H1 (cell line): ENCODE data around the gene SPOCK1. TPM values are rescaled to one million over a fixed set of nuclear protein-coding genes. Genes with fewer than 3 reads are reported as not detected.

Experiments
- CTCF ChIA-PET: fragments of 300-600 bp; sonication (Branson Sonifier 250); formaldehyde crosslinking; loops from one replicate; lab custom pipeline; 2021; ENCODE audit not compliant: partially characterized antibody; lab: Charles Lee
- POLR2A ChIA-PET: fragments of 300-600 bp; sonication (Branson Sonifier 250); formaldehyde crosslinking; loops from one replicate; lab custom pipeline; 2021; ENCODE audit warnings: inconsistent platforms; ENCODE audit not compliant: partially characterized antibody; lab: Charles Lee
- DNase-seq, 2 experiments: peaks; one replicate each; pipeline versions ENCODE4 v3.0.0 to v3.0.0-alpha.2; 2010 to 2022; ENCODE audit warnings: low spot score in 2 of 2, low read depth in 1 of 2, mixed read lengths in 1 of 2
- FAIRE-seq: peaks from 2 replicates; lab custom pipeline; 2011; peaks lifted over from hg19 to GRCh38; lab: Jason Lieb, UNC
- H2AFZ ChIP-seq: 2 replicates; pipeline ENCODE4 v1.8.1; 2012; ENCODE audit warnings: low read length, inconsistent platforms
- H2AK5ac ChIP-seq: 2 replicates; pipeline ENCODE4 v1.6.1; 2013; ENCODE audit warnings: low read depth, low read length
- H2BK120ac ChIP-seq: replicated peaks from 2 replicates; pipeline ENCODE3; 2013; ENCODE audit warnings: low read depth, low read length, inconsistent platforms
- H2BK12ac ChIP-seq: 2 replicates; pipeline ENCODE4 v1.6.1; 2013; ENCODE audit warnings: low read depth, low read length
- H2BK15ac ChIP-seq: 2 replicates; pipeline ENCODE4 v1.6.1; 2013; ENCODE audit warnings: low read length
- H2BK20ac ChIP-seq: 2 replicates; pipeline ENCODE4 v1.6.1; 2013; ENCODE audit warnings: low read length
- H2BK5ac ChIP-seq: 2 replicates; pipeline ENCODE4 v1.6.1; 2013; ENCODE audit warnings: low read depth, low read length
- H3K14ac ChIP-seq: 2 replicates; pipeline ENCODE4 v1.6.1; 2013; ENCODE audit warnings: inconsistent platforms; ENCODE audit not compliant: insufficient read length
- H3K18ac ChIP-seq: 2 replicates; pipeline ENCODE4 v1.6.1; 2013; ENCODE audit warnings: low read length; ENCODE audit errors: extremely low read depth
- H3K23ac ChIP-seq: 2 replicates; pipeline ENCODE4 v1.6.1; 2013; ENCODE audit warnings: inconsistent platforms; ENCODE audit not compliant: insufficient read length
- H3K23me2 ChIP-seq: 2 replicates; pipeline ENCODE4 v1.6.1; 2013; ENCODE audit warnings: low read depth, low read length
- H3K27ac ChIP-seq: 2 replicates; pipeline ENCODE4 v1.6.1; 2011; ENCODE audit warnings: low read depth, low read length, inconsistent platforms
- H3K27me3 ChIP-seq, 4 experiments: replicated peaks in 1 of 4; 1 replicate in 1 of 4; 2 replicates in 3 of 4; pipeline versions ENCODE4 v1.6.1 to v1.8.1; 2011 to 2013; ENCODE audit warnings: low read length in 3 of 4, mild to moderate bottlenecking in 3 of 4, inconsistent platforms in 2 of 4, mixed read lengths in 2 of 4, moderate library complexity in 1 of 4; ENCODE audit not compliant: control insufficient read depth in 3 of 4, insufficient read depth in 3 of 4; ENCODE audit errors: extremely low read depth in 1 of 4
- H3K36me3 ChIP-seq, 4 experiments: 2 replicates each; pipeline versions ENCODE4 v1.6.1 to v1.8.1; 2011 to 2013; ENCODE audit warnings: mild to moderate bottlenecking in 4 of 4, low read length in 3 of 4, moderate library complexity in 2 of 4, control low read depth in 1 of 4, inconsistent platforms in 1 of 4; ENCODE audit not compliant: insufficient read depth in 4 of 4, control insufficient read depth in 2 of 4
- H3K4ac ChIP-seq: replicated peaks from 2 replicates; pipeline ENCODE3; 2013; ENCODE audit warnings: low read length, low read depth, mixed read lengths, inconsistent platforms; ENCODE audit not compliant: insufficient read length
- H3K4me1 ChIP-seq, 4 experiments: replicated peaks in 1 of 4; 1 replicate in 1 of 4; 2 replicates in 3 of 4; pipeline versions ENCODE4 v1.6.1 to v1.8.1; 2011 to 2013; ENCODE audit warnings: low read length in 3 of 4, inconsistent platforms in 2 of 4, mixed read lengths in 1 of 4; ENCODE audit not compliant: insufficient read depth in 4 of 4, control insufficient read depth in 3 of 4
- H3K4me2 ChIP-seq, 2 experiments: 2 replicates each; pipeline versions ENCODE4 v1.6.1 to v1.8.1; 2011 to 2013; ENCODE audit warnings: low read depth in 2 of 2, low read length in 2 of 2, control low read depth in 1 of 2, inconsistent platforms in 1 of 2, mild to moderate bottlenecking in 1 of 2; ENCODE audit not compliant: insufficient read depth in 1 of 2
- H3K4me3 ChIP-seq, 4 experiments: fragments of 200-600, 300-600 bp in 1 of 4; sonication (generic), shearing (Covaris generic), sonication (Bioruptor Twin) in 1 of 4; 2 replicates each; pipeline versions ENCODE4 v1.5.1 to v1.8.1; 2011 to 2016; ENCODE audit warnings: low read length in 4 of 4, low read depth in 3 of 4, control low read depth in 2 of 4, inconsistent platforms in 2 of 4, mild to moderate bottlenecking in 2 of 4, mixed read lengths in 1 of 4, moderate library complexity in 1 of 4; ENCODE audit not compliant: insufficient read depth in 2 of 4; ENCODE audit errors: extremely low read depth in 1 of 4
- H3K56ac ChIP-seq: replicated peaks from 2 replicates; pipeline ENCODE3; 2013; ENCODE audit warnings: low read depth, mild to moderate bottlenecking, mixed read lengths, low read length, inconsistent platforms; ENCODE audit not compliant: insufficient read length
- H3K79me1 ChIP-seq: 2 replicates; pipeline ENCODE4 v1.6.1; 2013; ENCODE audit warnings: low read depth, low read length, control low read depth
- H3K79me2 ChIP-seq, 2 experiments: 2 replicates each; pipeline versions ENCODE4 v1.6.1 to v1.8.1; 2012 to 2013; ENCODE audit warnings: low read length in 2 of 2, mild to moderate bottlenecking in 2 of 2, inconsistent platforms in 1 of 2; ENCODE audit not compliant: insufficient read depth in 2 of 2, control insufficient read depth in 1 of 2
- H3K9ac ChIP-seq, 4 experiments: replicated peaks in 1 of 4; 1 replicate in 1 of 4; 2 replicates in 3 of 4; pipeline versions ENCODE4 v1.6.1 to v1.8.1; 2011 to 2013; ENCODE audit warnings: low read depth in 3 of 4, low read length in 3 of 4, control low read depth in 2 of 4, mild to moderate bottlenecking in 2 of 4, moderate library complexity in 2 of 4, inconsistent platforms in 1 of 4; ENCODE audit errors: extremely low read depth in 1 of 4
- H3K9me3 ChIP-seq, 2 experiments: 2 replicates each; pipeline versions ENCODE4 v1.6.1 to v1.8.1; 2012 to 2013; ENCODE audit warnings: mild to moderate bottlenecking in 2 of 2, moderate library complexity in 2 of 2, control low read depth in 1 of 2, inconsistent platforms in 1 of 2, low read depth in 1 of 2, low read length in 1 of 2, mixed read lengths in 1 of 2; ENCODE audit not compliant: insufficient read depth in 2 of 2
- H4K20me1 ChIP-seq, 2 experiments: replicated peaks in 1 of 2; 2 replicates each; pipeline versions ENCODE3 to v1.8.1; 2011 to 2013; ENCODE audit warnings: inconsistent platforms in 2 of 2, low read length in 2 of 2, mild to moderate bottlenecking in 1 of 2; ENCODE audit not compliant: insufficient read depth in 2 of 2, control insufficient read depth in 1 of 2
- H4K5ac ChIP-seq: 2 replicates; pipeline ENCODE4 v1.6.1; 2013; ENCODE audit warnings: low read length, low read depth, mixed read lengths, inconsistent platforms; ENCODE audit not compliant: insufficient read length
- H4K8ac ChIP-seq: 2 replicates; pipeline ENCODE4 v1.8.0; 2013; ENCODE audit warnings: mild to moderate bottlenecking, moderate library complexity, low read length, inconsistent platforms; ENCODE audit not compliant: insufficient read depth; ENCODE audit errors: extremely low read depth
- H4K91ac ChIP-seq: replicated peaks from 2 replicates; pipeline ENCODE3; 2013; ENCODE audit warnings: low read length, mixed read lengths, inconsistent platforms; ENCODE audit not compliant: insufficient read length
- CHD2 ChIP-seq: IDR thresholded peaks from 2 replicates; pipeline ENCODE4 v1.6.1; 2012; ENCODE audit warnings: low read length, improper control_type of control experiment
- CTCF ChIP-seq, 3 experiments: IDR thresholded peaks; 1 replicate in 2 of 3; 2 replicates in 1 of 3; pipeline versions ENCODE4 v1.5.1 to v1.6.1; 2011; ENCODE audit warnings: low read length in 3 of 3, mild to moderate bottlenecking in 3 of 3, inconsistent platforms in 2 of 3, low read depth in 1 of 3, moderate library complexity in 1 of 3; ENCODE audit not compliant: insufficient read depth in 1 of 3; ENCODE audit errors: control extremely low read depth in 1 of 3
- FOSL1 ChIP-seq: IDR thresholded peaks from 2 replicates; pipeline ENCODE4 v1.6.1; 2011; ENCODE audit warnings: mild to moderate bottlenecking, low read depth, low read length, moderate library complexity; ENCODE audit not compliant: insufficient read depth
- PHF8 ChIP-seq: fragments of 200-600 bp; sonication (generic); conservative IDR thresholded peaks from 2 replicates; pipeline ENCODE4 v1.7.1; 2012; ENCODE audit warnings: low read depth, mild to moderate bottlenecking, inconsistent platforms, low read length, moderate library complexity
- TAF1 ChIP-seq: IDR thresholded peaks from 2 replicates; pipeline ENCODE4 v1.6.1; 2011; ENCODE audit warnings: mild to moderate bottlenecking, low read depth, low read length
- YY1 ChIP-seq: IDR thresholded peaks from 2 replicates; pipeline ENCODE4 v1.6.1; 2011; ENCODE audit warnings: low read depth, mild to moderate bottlenecking, low read length
- WGBS, 2 experiments: shearing (Covaris generic) in 1 of 2; methylation state at CpG; one replicate each; pipeline versions ENCODE4 v1.1.6 to v1.1.7; 2013 to 2015; ENCODE audit warnings: low lambda C conversion rate in 2 of 2, mixed read lengths in 2 of 2, inconsistent platforms in 1 of 2, low coverage in 1 of 2, missing lambda C conversion rate in 1 of 2; ENCODE audit not compliant: insufficient replicate concordance in 2 of 2, insufficient coverage in 1 of 2, insufficient read length in 1 of 2; ENCODE audit errors: extremely low coverage in 1 of 2, missing lambda C conversion rate in 1 of 2; 5-methylcytosine and 5-hydroxymethylcytosine counted together
- polyA plus RNA-seq, 7 experiments: library from polyadenylated mRNA; depleted of rRNA in 3 of 7; stranded (reverse) in 5 of 7; unstranded in 2 of 7; fragments of >200 nt in 5 of 7; fragments of 200-250 nt in 2 of 7; gene quantifications; 1 replicate in 5 of 7; 2 replicates in 1 of 7; 4 replicates in 1 of 7; pipeline versions ENCODE4 v1.2.1 to v1.2.3, GENCODE V29; 2011 to 2013; ENCODE audit warnings: missing spikeins in 2 of 7, mixed read lengths in 2 of 7
- total RNA-seq: library from RNA; stranded (reverse); fragmentation: NEBNext Ultra II Directional; extraction: Animal tissue kit (Norgen Biotek cat#: 25700); gene quantifications from 2 replicates; pipeline ENCODE4 v1.2.1, GENCODE V29; 2021

The SPOCK1 gene
- total and polyA plus RNA-seq, 2 of the 8 experiments (the other 6 are each of a cell fraction or from before 2014, with no cell fraction given), result 6.9 to 18.1 TPM

DNA sequence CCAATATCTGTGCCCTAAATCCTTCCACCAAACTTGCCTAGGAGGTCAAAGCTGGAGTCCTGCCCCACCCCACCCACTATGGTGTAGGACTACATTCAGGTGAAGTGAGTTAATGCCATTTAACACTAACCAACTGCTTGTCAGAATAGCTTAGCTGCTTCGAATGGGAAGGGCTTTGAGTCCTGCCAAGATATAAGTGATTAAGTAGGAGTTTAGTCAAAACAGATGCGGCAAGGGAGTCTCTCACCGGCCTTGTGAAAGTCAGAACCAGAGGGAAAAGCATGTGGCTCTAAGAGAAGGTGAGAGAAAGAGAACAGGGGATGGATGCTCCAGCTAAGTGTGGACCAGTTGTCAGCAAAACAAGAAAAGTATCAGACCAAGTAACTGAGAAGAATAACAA is 132.6 kb downstream of the SPOCK1 start:
- Histone ChIP-seq H2BK120ac (no peak overlapping the region), H3K4me2 (no peak overlapping the region), H3K4me1 (no peaks in the 10 kb centered on the region), H3K56ac (no peak overlapping the region), H4K8ac (no peak overlapping the region), H3K4ac (no peak overlapping the region), H2BK5ac (no peak overlapping the region), H2AK5ac (no peak overlapping the region), H4K91ac (no peak overlapping the region), H2AFZ (no peak overlapping the region), H3K27ac (no peak overlapping the region), H3K27me3 (no peaks in the 10 kb centered on the region), H3K9me3 (no peaks in the 10 kb centered on the region), H4K20me1 (no peaks in the 10 kb centered on the region), H3K23ac (no peak overlapping the region), H2BK15ac (no peak overlapping the region), H2BK20ac (no peak overlapping the region), H4K5ac (no peak overlapping the region), H3K79me2 (no peaks in the 10 kb centered on the region), H3K23me2 (no peaks in the 10 kb centered on the region), H3K14ac (no peak overlapping the region), H3K9ac (no peak overlapping the region), H3K4me3 (no peak overlapping the region), H3K79me1 (no peaks in the 10 kb centered on the region), H3K36me3 (no peaks in the 10 kb centered on the region), H3K18ac (no peak overlapping the region), H2BK12ac (no peak overlapping the region)
- FAIRE-seq (no peak), DNase-seq (no peak)
- WGBS, 2 experiments, result 95% methylated on average over 3 of the region's 3 CpGs; no CpG with 5 or more reads in 1 of the 2 experiments
- CTCF ChIA-PET, result interaction anchor here (0.6 to 3.4 kb wide), 9 partner anchors 10 to 140 kb away, joined by 3 to 13 read pairs (median 4); no protein-coding TSS in a partner anchor
- TF ChIP-seq YY1, result no peak
- TF ChIP-seq CHD2, result no peak
- TF ChIP-seq PHF8, result no peak
- no peak for TF ChIP-seq FOSL1
- no peak for TF ChIP-seq TAF1
- no peak for TF ChIP-seq CTCF (IDR thresholded peaks at IDR 0.05; ENCODE audit: control extremely low read depth in 1 of 3, insufficient read depth in 1 of 3, low read depth in 1 of 3, low read length in 3 of 3)
- POLR2A ChIA-PET, result no interaction called here
